A673 (cell line): Measurements from ENCODE around the gene ANKRD28. TPM values are rescaled to one million over a fixed set of nuclear protein-coding genes. Genes with fewer than 3 reads are reported as not detected.

Source experiments
- BruUV-seq: library from RNA; stranded (reverse); fragments of 400-500 nt; replicated peaks from 2 replicates; lab custom pipeline; 2021; lab: Mats Ljungman, UMichigan
- CTCF ChIA-PET: fragments of 300-600 bp; sonication (Branson Sonifier 250); formaldehyde crosslinking; loops from one replicate; lab custom pipeline; 2022; ENCODE audit warnings: antibody characterized with exemption; lab: Charles Lee
- POLR2A ChIA-PET: fragments of 300-600 bp; sonication (Branson Sonifier 250); formaldehyde crosslinking; loops from one replicate; lab custom pipeline; 2022; ENCODE audit warnings: antibody characterized with exemption; ENCODE audit not compliant: low non-redundant PET; lab: Charles Lee
- DNase-seq: peaks from one replicate; pipeline ENCODE4 v3.0.0-alpha.2; 2015; ENCODE audit warnings: low spot score
- H3K27ac ChIP-seq: fragments of 200-600 bp; sonication (generic); 2 replicates; pipeline ENCODE4 v1.5.1; 2016; ENCODE audit warnings: mixed run types, low read depth, mild to moderate bottlenecking, mixed read lengths, antibody characterized with exemption, low read length; ENCODE audit not compliant: poor library complexity, severe bottlenecking
- H3K27me3 ChIP-seq: fragments of 200-600 bp; sonication (generic); replicated peaks from 2 replicates; pipeline ENCODE4 v1.6.1; 2017; ENCODE audit warnings: mixed run types, low read depth, mild to moderate bottlenecking, mixed read lengths, antibody characterized with exemption, low read length; ENCODE audit not compliant: insufficient read depth, poor library complexity
- H3K36me3 ChIP-seq: fragments of 200-600 bp; sonication (generic); 2 replicates; pipeline ENCODE4 v1.6.1; 2016; ENCODE audit warnings: mixed run types, mild to moderate bottlenecking, mixed read lengths, antibody characterized with exemption, low read length; ENCODE audit not compliant: insufficient read depth, poor library complexity, severe bottlenecking
- H3K4me1 ChIP-seq: fragments of 200-600 bp; sonication (generic); 2 replicates; pipeline ENCODE4 v1.6.1; 2017; ENCODE audit warnings: mixed run types, mild to moderate bottlenecking, mixed read lengths, antibody characterized with exemption, low read length; ENCODE audit not compliant: insufficient read depth, poor library complexity, severe bottlenecking
- H3K4me3 ChIP-seq: fragments of 200-600 bp; sonication (generic); 2 replicates; pipeline ENCODE4 v1.5.1; 2016; ENCODE audit warnings: low read depth, mixed run types, mild to moderate bottlenecking, mixed read lengths, low read length; ENCODE audit not compliant: poor library complexity, severe bottlenecking
- H3K9me3 ChIP-seq: fragments of 200-600 bp; sonication (generic); 2 replicates; pipeline ENCODE4 v1.6.1; 2016; ENCODE audit warnings: mixed run types, low read depth, mild to moderate bottlenecking, mixed read lengths, antibody characterized with exemption, low read length; ENCODE audit not compliant: poor library complexity, severe bottlenecking
- EZH2 ChIP-seq: fragments of 200-600 bp; sonication (generic); IDR thresholded peaks from 2 replicates; pipeline ENCODE4 v1.6.1; 2017; ENCODE audit warnings: borderline replicate concordance, low read depth, mild to moderate bottlenecking, mixed read lengths, antibody characterized with exemption, low read length; ENCODE audit not compliant: poor library complexity, severe bottlenecking
- intact Hi-C: fragments of 100-400 bp; cut with micrococcal nuclease; formaldehyde crosslinking; loops from one replicate; pipeline ENCODE4 v1.10.0; 2022; ENCODE audit not compliant: unreplicated experiment
- total RNA-seq: library from RNA; stranded (reverse); gene quantifications from 2 replicates; pipeline ENCODE4 v1.2.3, GENCODE V29; 2021
- TF ChIP-seq, protein P1 (sequence below): fragments of 300-800, 200-600 bp; sonication (generic); conservative IDR thresholded peaks from 2 replicates; pipeline ENCODE4 v1.5.1; 2017; ENCODE audit warnings: low read depth, mild to moderate bottlenecking, antibody characterized with exemption, low read length, moderate library complexity, mixed read lengths

The ANKRD28 gene
- total RNA-seq, 1 experiment from 2014 or later = 29.9 TPM

GRCh38 chr3:15755780-15756179 lies 42.0 kb downstream of the ANKRD28 start:
- no peaks in the 10 kb centered on the region for H3K9me3 ChIP-seq
- H3K27ac ChIP-seq = no peak overlapping the region
- CTCF ChIA-PET = no interaction called here
- DNase-seq = no peak
- no peaks in the 10 kb centered on the region for H3K27me3 ChIP-seq
- H3K4me3 ChIP-seq = no peak overlapping the region
- H3K36me3 ChIP-seq = no peaks in the 10 kb centered on the region
- intact Hi-C loops = no loop called here
- TF ChIP-seq, protein P1, sequence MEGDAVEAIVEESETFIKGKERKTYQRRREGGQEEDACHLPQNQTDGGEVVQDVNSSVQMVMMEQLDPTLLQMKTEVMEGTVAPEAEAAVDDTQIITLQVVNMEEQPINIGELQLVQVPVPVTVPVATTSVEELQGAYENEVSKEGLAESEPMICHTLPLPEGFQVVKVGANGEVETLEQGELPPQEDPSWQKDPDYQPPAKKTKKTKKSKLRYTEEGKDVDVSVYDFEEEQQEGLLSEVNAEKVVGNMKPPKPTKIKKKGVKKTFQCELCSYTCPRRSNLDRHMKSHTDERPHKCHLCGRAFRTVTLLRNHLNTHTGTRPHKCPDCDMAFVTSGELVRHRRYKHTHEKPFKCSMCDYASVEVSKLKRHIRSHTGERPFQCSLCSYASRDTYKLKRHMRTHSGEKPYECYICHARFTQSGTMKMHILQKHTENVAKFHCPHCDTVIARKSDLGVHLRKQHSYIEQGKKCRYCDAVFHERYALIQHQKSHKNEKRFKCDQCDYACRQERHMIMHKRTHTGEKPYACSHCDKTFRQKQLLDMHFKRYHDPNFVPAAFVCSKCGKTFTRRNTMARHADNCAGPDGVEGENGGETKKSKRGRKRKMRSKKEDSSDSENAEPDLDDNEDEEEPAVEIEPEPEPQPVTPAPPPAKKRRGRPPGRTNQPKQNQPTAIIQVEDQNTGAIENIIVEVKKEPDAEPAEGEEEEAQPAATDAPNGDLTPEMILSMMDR = no peak
- no peak for TF ChIP-seq EZH2
- no TSS peak for BruUV-seq
- H3K4me1 ChIP-seq = peaks cover 4% of the 10 kb centered on the region
- POLR2A ChIA-PET = interaction anchor here (0.6 kb wide), 1 partner anchor 10 kb away, joined by 10 read pairs; no protein-coding TSS in a partner anchor

DNA sequence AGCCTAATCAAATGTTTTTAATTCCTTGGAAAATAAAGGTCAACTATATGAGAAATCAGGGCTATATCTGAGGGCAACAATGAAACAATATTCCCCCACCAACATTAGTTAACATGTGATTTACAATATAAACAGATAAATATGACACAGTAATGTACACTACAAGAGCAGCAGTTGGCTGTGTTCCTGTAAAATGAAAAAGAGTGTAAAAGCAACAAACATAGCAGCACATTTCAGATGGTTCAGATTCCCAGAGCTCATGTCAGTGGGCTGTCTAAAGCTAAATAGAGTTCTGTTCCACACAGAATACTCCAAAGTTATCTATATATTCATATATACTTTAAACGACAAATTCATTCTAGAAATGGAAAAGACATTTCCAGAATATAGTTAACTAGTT lies 42.6 kb downstream of the ANKRD28 start:
- POLR2A ChIA-PET = interaction anchor here (0.6 kb wide), 1 partner anchor 10 kb away, joined by 10 read pairs; no protein-coding TSS in a partner anchor

GRCh38 chr3:15754047-15754446 lies 43.7 kb downstream of the ANKRD28 start:
- TF ChIP-seq, protein P1 = no peak
- TF ChIP-seq EZH2 = no peak
- CTCF ChIA-PET = no interaction called here
- intact Hi-C loops = no loop called here
- POLR2A ChIA-PET = no interaction called here
- DNase-seq = peak; percentile 51
- H3K27ac ChIP-seq = no peak overlapping the region
- no peaks in the 10 kb centered on the region for H3K9me3 ChIP-seq
- no peaks in the 10 kb centered on the region for H3K27me3 ChIP-seq
- peaks cover 4% of the 10 kb centered on the region for H3K4me1 ChIP-seq
- BruUV-seq = no TSS peak
- no peaks in the 10 kb centered on the region for H3K36me3 ChIP-seq
- H3K4me3 ChIP-seq = no peak overlapping the region

More for the DNA sequence above, 42.6 kb downstream of the ANKRD28 start:
- intact Hi-C loops = no loop called here
- Histone ChIP-seq H3K4me1 (peaks cover 4% of the 10 kb centered on the region), H3K27me3 (no peaks in the 10 kb centered on the region), H3K27ac (no peak overlapping the region), H3K9me3 (no peaks in the 10 kb centered on the region), H3K36me3 (no peaks in the 10 kb centered on the region), H3K4me3 (no peak overlapping the region)
- TF ChIP-seq EZH2 = no peak
- TF ChIP-seq, protein P1 = no peak
- CTCF ChIA-PET = no interaction called here
- DNase-seq = no peak
- no TSS peak for BruUV-seq
